HG03175 (cell line): Measurements from ENCODE around the gene ZNF345.
A peak's percentile ranks its signal among the peaks of the same experiment; 100 is the strongest.

Experiments used
- ATAC-seq: cut with Tn5 transposase; IDR thresholded peaks from one replicate; pipeline ENCODE4 v1.9.1; 2021; ENCODE audit warnings: mild to moderate bottlenecking, moderate library complexity; ENCODE audit not compliant: unreplicated experiment

ZNF345 gene

GRCh38 chr19:36850559-36851442, at the start of gene ZNF345:
TSS of gene ZNF345 (plus strand) at chr19:36850876. CDS start at chr19:36876831, 25,955 bp downstream.
- ATAC-seq, result peak; percentile 77

GRCh38 chr19:36805364-36805763, 45.3 kb upstream of the ZNF345 start:
- no peak for ATAC-seq

GRCh38 chr19:36807029-36807428, 43.6 kb upstream of the ZNF345 start:
- ATAC-seq, result no peak

GRCh38 chr19:36819130-36819630, 31.5 kb upstream of the ZNF345 start:
- no peak for ATAC-seq

GRCh38 chr19:36821758-36822157, 28.9 kb upstream of the ZNF345 start:
- no peak for ATAC-seq

- ATAC-seq, result no peak
Observed at GRCh38 chr19:36833430-36833829, 17.2 kb upstream of the ZNF345 start.

GRCh38 chr19:36837176-36837905, 13.3 kb upstream of the ZNF345 start:
- no peak for ATAC-seq

- ATAC-seq, result peak; percentile 97
Observed at GRCh38 chr19:36837906-36838783, 12.5 kb upstream of the ZNF345 start, which contains the start of gene ZNF790. TSS of gene ZNF790 (minus strand) at chr19:36838387. CDS start at chr19:36825619, 12,768 bp downstream.

GRCh38 chr19:36838784-36839324, 11.8 kb upstream of the ZNF345 start:
- no peak for ATAC-seq

GRCh38 chr19:36847968-36848367, 2.7 kb upstream of the ZNF345 start:
- no peak for ATAC-seq

GRCh38 chr19:36849701-36850558, 746 bp upstream of the ZNF345 start:
- ATAC-seq, result peak; percentile 87

GRCh38 chr19:36851898-36852297, 1.2 kb downstream of the ZNF345 start:
- no peak for ATAC-seq

- ATAC-seq, result no peak
Observed at GRCh38 chr19:36876993-36877938, 26.6 kb downstream of the ZNF345 start.

GRCh38 chr19:36891768-36892357, 41.2 kb downstream of the ZNF345 start:
- ATAC-seq, result no peak

GRCh38 chr19:36894849-36895383, 44.2 kb downstream of the ZNF345 start:
- no peak for ATAC-seq

GRCh38 chr19:36898422-36898821, 47.7 kb downstream of the ZNF345 start:
- no peak for ATAC-seq

GRCh38 chr19:36915992-36916830, 65.5 kb downstream of the ZNF345 start, which contains the start of the genes ZNF568 and ZNF829:
TSS of gene ZNF568 (plus strand) at chr19:36916332. CDS start at chr19:36922771, 6,439 bp downstream.
TSS of gene ZNF829 (minus strand) at chr19:36916291. CDS start at chr19:36915167, 1,124 bp downstream.
- peak; percentile 90 for ATAC-seq
